HG03135 (cell line): ENCODE measurements around the gene CERKL.

Source experiments
- ATAC-seq: cut with Tn5 transposase; IDR thresholded peaks from one replicate; pipeline ENCODE4 v1.9.1; 2021; ENCODE audit warnings: mild to moderate bottlenecking, moderate library complexity; ENCODE audit not compliant: unreplicated experiment

CERKL gene

GRCh38 chr2:181578829-181579228, 78.1 kb downstream of the CERKL start:
- no peak for ATAC-seq

- no peak for ATAC-seq
These were observed 80.5 kb downstream of the CERKL start for GRCh38 chr2:181576431-181576830.

- ATAC-seq = no peak
These were observed 81.3 kb downstream of the CERKL start for GRCh38 chr2:181575650-181576025.

GRCh38 chr2:181575024-181575649, 81.8 kb downstream of the CERKL start:
- ATAC-seq = no peak

- no peak for ATAC-seq
These were observed 82.6 kb downstream of the CERKL start for GRCh38 chr2:181574321-181574720.

GRCh38 chr2:181573140-181573736, 83.7 kb downstream of the CERKL start:
- ATAC-seq = no peak

GRCh38 chr2:181570833-181571661, 85.9 kb downstream of the CERKL start:
- ATAC-seq = no peak

GRCh38 chr2:181570059-181570458, 86.8 kb downstream of the CERKL start:
- ATAC-seq = no peak

GRCh38 chr2:181566334-181567032, 90.4 kb downstream of the CERKL start:
- no peak for ATAC-seq

- no peak for ATAC-seq
These were observed 93.7 kb downstream of the CERKL start for GRCh38 chr2:181563101-181563692.

GRCh38 chr2:181558371-181558770, 98.5 kb downstream of the CERKL start:
- no peak for ATAC-seq

GRCh38 chr2:181554061-181554830, 102.7 kb downstream of the CERKL start:
- ATAC-seq = no peak

- ATAC-seq = no peak
These were observed 103.7 kb downstream of the CERKL start for GRCh38 chr2:181553244-181553643.

- ATAC-seq = no peak
These were observed 104.1 kb downstream of the CERKL start for GRCh38 chr2:181552808-181553207.

- no peak for ATAC-seq
These were observed 110.8 kb downstream of the CERKL start for GRCh38 chr2:181546086-181546485.

- no peak for ATAC-seq
These were observed 114.7 kb downstream of the CERKL start for GRCh38 chr2:181542170-181542569.

GRCh38 chr2:181540421-181540820, 116.5 kb downstream of the CERKL start:
- no peak for ATAC-seq

- no peak for ATAC-seq
These were observed 120.2 kb downstream of the CERKL start for GRCh38 chr2:181536730-181537129.

GRCh38 chr2:181528441-181528840, 128.5 kb downstream of the CERKL start:
- ATAC-seq = no peak

- no peak for ATAC-seq
These were observed 129.8 kb downstream of the CERKL start for GRCh38 chr2:181527058-181527457.
